A204.1 (cell line): Measurements from ENCODE around the gene LDHD.
A peak's percentile ranks its signal among the peaks of the same experiment; 100 is the strongest.
"Not testable (repeated sequence)": the region's sequence is repeated elsewhere in the genome, so short reads cannot be mapped to it uniquely, and the experiment has no call there.

Experiments used
- FAIRE-seq: peaks from 2 replicates; lab custom pipeline; 2012; peaks lifted over from hg19 to GRCh38; lab: Jason Lieb, UNC

The LDHD gene

GRCh38 chr16:75116081-75116910 lies at the start of gene LDHD:
TSS of gene LDHD (minus strand) at chr16:75116780. CDS start at chr16:75116720, 60 bp downstream.
- no peak for FAIRE-seq

DNA sequence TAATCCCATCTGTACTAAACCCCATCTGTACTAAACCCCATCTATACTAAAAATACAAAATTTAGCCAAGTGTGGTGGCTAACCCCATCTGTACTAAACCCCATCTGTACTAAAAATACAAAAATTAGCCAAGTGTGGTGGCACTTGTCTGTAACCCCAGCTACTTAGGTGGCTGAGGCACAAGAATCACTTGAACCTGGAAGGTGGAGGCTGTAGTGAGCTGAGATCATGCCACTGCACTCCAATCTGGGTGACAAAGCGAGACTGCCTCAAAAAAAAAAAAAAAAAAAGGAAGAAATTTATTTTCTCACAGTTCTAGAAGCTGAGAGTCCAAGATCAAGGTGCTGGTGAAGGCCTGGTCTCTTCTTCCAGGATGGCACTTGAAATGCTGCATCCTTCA lies 43.8 kb upstream of the LDHD start:
- FAIRE-seq: no peak

DNA sequence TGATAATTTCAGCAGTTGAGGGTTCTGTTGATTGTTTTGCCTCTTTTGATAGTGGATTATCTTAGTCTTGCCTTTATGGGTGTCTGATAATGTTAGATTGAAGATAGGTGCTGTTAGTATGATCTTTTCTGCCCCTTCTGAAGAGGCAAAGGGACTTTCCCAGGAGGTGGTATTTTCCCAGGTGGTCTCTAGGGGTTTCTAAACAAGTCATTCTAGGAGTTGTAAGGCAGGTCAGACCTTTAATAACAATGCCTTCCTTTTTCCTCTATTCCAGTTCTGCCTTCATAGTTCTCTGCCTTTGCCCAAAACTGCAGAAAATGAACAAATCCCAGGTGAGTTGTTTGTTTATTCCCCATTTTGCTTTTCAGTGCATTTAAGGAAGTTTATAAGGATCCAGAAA lies 36.1 kb upstream of the LDHD start:
- no peak for FAIRE-seq

DNA sequence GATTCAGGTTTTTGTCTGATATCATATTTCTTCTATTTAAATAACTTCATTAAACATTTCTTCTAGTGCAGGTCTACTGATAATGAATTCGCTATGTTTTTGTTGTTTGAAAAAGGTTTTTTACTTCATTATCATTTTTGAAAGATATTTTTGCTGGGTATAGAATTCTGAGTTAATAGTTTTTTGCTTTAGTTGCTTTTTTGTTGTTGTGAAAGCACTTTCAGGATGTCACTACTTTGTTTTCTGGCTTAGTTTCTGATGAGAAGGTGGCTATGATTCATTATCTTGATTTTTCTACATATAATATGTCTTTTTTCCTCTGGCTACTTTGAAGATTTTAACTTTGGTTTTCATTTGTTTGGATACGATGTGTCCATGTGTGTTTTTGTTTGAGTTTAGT lies 35.2 kb upstream of the LDHD start:
- FAIRE-seq: no peak

DNA sequence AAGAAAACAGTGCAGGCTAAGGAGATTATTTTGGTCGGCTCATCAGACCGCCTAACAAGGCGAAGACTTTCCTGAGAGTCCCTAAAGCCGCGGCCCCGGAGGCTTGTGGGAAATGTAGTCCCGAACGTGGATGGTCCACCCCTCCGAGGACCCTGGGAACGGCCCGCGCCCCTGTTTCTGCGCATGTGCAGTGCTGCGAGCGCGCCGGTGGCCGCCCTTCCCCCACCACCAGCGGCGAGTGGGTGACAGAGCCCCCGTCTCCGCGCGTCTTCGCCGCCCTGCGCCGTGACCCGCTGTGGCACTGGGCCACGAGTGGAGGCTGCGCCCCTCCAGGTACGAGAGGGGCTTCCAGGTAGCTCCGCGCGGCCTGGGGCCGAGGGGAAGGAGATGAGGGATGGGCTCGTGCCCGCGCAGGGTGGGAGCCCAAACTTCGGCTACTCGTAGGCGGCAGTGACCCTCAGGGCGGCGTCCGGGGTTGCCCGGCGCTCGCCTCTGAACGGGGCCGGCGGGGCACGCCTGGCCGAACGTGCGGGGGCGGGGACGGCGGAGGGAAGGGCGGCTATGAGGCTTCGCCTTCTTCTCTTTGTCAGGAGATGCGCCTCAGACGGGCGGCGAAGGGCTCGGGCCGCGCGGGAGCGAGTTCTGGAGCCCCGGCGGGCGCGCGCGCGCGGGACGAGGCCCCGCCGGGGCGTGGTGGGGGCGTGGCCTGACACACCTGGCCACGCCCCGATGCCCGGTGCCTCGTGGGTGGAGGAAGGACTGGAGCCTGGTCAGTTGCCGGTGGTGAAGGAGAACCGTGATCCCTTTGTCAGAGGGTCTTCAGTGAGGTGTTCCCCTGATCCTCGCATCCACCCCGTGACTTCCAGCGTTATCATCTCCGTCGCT lies 32.0 kb upstream of the LDHD start, which contains the start of gene ZFP1:
Gene ZFP1, plus strand, starts transcription at position 214 of the 885 bp plus-strand sequence. CDS start 4,428 bp downstream, outside the sequence.
- FAIRE-seq: peak; percentile 73

DNA sequence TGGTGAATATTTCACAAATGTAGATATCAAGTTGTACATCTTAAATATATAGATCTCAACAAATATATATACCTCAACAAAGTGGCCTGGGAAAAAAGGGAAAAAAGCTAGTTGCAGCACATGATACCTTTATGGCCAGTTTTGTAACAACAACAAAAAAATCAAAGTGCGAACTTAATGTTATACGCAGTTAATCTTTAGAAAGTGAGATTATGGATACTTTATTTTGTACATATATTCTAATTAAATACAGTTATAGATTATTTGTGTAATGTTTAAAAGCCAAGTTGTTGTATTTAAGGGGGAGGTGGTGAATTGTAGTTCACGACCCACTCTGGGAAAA lies 31.4 kb upstream of the LDHD start:
- no peak for FAIRE-seq

GRCh38 chr16:75143941-75144340 lies 27.4 kb upstream of the LDHD start:
- no peak for FAIRE-seq

DNA sequence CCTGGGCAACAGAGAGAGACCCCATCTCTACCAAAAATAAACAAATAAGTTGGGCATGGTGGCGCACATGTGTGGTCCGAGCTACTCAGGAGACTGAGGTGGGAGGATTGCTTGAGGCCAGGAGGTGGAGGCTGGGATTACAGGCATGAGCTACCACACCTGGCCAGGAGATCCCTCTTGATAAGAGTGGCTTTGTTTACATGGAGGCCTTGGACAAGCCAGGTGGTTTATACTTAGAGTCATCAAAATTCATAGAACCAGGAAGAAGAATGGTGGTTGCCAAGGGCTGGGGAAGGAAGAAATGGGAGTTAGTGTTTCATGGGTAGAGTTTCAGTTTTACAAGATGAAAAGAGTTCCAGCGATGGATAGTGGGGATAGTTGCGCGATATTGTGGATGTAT lies 22.9 kb upstream of the LDHD start:
- FAIRE-seq: no peak

- no peak for FAIRE-seq
These were observed 22.1 kb upstream of the LDHD start for GRCh38 chr16:75138636-75139035.

GRCh38 chr16:75138233-75138632 lies 21.7 kb upstream of the LDHD start:
- FAIRE-seq: no peak

GRCh38 chr16:75131081-75131480 lies 14.5 kb upstream of the LDHD start:
- FAIRE-seq: no peak

- FAIRE-seq: no peak
These were observed 13.7 kb upstream of the LDHD start for GRCh38 chr16:75130150-75130771.

DNA sequence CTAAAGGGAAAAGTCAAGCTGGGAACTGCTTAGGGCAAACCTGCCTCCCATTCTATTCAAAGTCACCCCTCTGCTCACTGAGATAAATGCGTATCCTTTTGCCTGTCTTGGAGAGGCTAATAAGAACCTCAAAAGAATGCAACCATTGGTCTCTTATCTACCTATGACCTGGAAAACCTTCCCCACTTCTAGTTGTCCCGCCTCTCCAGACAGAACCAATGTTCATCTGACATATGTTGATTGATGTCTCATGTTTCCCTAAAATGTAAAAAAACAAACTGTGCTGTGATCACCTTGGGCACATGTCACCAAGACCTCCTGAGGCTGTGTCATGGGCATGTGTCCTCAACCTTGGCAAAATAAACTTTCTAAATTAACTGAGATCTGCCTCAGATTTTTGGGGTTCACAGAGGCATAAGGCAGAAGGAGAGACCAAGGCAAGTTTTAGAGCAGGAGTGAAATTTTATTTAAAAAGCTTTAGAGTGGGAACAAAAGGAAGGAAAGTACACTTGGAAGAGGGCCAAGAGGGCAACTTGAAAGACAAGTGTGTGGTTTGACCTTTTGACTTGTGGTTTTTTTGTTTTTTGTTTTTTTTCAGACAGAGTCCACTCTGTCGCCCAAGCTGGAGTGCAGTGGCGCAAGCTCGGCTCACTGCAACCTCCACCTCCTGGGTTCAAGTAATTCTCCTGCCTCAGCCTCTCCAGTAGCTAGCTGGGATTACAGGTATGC lies 13.0 kb upstream of the LDHD start:
- not testable (repeated sequence) for FAIRE-seq

GRCh38 chr16:75127713-75128415 lies 11.3 kb upstream of the LDHD start:
- no peak for FAIRE-seq

DNA sequence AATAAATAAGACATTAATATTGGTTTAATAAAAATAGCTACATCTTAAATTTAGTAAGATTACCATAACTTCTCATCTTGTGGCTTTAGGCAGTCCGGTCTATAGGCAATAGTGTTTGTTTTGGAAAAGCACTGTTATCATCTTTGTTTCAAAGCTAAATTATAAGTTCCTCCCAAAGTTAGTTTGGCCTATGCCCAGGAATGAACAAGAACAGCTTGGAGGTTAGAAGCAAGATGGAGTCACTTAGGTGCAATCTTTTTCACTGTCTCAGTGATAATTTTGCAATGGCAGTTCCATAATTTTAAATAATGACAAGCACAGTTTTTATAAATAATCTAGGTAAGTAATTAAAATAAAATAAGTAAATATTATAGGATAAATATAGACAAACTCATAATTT lies 6.0 kb upstream of the LDHD start:
- no peak for FAIRE-seq

GRCh38 chr16:75121949-75122568 lies 5.5 kb upstream of the LDHD start:
- no peak for FAIRE-seq

DNA sequence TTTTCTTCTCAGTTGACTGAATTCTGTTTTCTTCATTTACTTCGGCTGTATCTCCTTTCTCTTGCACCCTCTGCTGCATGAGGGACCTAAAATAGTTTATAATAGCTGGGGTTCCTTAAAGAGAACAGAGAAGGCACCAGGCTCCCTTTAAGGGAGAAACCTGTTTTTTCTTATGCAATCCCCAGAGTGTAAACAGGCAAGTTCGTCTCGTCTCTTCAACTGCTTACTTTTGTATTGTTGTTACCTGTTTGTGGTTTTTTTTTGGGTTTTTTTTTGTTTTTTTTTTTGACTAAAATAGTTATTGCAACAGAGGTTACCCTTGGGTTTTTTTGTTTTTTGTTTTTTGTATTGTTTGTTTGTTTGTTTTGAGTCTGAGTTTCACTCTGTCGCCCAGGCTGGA lies 3.7 kb upstream of the LDHD start:
- no peak for FAIRE-seq

DNA sequence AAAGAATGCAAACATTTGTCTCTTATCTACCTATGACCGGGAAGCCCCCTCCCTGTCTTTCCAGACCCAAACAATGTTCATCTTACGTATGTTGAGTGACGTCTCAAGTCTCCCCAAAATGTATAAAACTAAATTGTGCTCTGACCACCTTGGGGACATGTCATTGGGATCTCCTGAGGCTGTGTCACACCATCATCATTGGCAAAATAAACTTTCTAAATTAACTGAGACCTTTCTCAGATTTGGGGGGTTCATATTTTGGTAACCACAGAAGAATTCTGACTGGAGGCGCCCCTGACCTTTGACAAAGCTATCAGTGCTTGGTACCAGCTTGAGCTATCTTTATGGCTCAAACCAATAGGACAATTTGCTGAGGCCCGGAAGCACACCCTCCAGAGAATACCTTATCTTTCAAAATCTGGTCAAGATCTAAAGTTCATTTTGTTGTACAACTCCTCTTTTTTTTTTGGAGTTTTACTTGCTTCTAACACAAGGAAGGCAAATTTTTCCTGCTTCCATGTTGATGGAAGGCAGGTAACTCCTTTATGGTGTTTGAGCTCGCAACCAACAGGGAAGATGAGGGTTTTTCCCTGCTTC lies 2.5 kb upstream of the LDHD start:
- no peak for FAIRE-seq

DNA sequence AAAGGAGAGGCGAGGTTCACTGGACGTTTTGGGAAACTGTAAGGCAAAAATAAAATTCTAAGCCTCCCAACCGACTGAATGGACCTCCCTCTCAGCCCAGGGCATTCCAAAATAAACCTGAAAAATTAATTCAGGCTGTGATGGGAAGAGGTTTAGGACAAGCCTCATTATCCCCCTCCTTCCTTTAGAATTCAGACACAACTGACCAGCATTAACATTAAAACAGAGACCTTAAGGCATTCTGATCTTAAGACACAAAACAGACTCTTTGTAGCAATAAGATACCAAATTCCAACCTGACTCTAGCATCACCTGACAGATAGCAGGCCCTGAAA lies 298 bp upstream of the LDHD start:
- FAIRE-seq: no peak

GRCh38 chr16:75114946-75115825 lies 1.4 kb downstream of the LDHD start:
- no peak for FAIRE-seq
